GM18526 (cell line): ENCODE measurements around the gene WDFY4.

Experiments used
- POLR2A ChIP-seq: IDR thresholded peaks from 3 replicates; pipeline ENCODE4 v1.6.1; 2011; ENCODE audit not compliant: insufficient read length; ENCODE audit errors: extremely low read depth

The WDFY4 gene

DNA sequence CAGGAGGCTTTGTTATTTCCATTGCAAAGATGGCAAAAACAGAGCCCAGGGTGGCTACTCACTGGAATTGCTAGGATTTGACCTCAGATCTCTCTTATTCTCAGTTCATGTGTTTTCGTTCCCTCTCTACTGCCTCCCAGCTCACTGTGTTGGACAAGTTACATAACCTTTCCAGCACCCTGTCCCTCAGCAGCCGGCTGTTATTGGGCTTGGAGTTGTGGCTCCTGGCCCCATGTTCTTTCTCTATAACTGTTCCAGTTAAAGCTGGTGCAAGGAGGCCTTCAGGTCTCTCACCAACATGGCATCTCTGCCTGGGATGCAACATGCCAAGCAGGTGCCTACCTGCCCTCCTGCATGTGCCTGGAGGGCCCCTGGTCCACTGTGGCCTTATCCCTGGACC lies 198.2 kb downstream of the WDFY4 start:
- TF ChIP-seq POLR2A: no peak

DNA sequence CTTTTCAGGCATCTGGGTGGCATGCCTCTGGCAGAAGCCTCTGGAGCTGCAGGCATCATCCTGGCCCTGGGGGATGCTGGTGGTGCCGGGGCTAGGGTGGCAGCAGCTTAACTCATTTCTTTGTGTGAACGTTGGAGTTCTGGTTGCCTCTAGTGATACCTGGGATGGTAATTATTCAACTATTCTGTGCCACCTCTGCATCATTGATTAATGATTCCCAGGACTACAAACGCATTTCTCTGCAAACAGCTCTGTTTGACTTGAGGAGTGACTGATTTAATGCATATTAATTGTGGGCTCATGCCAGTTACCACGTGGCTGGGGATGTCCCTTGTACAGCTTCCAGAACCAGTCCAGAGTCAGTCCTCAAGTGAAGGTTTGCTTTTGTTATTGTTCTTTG lies 199.0 kb downstream of the WDFY4 start:
- no peak for TF ChIP-seq POLR2A

GRCh38 chr10:48884179-48885045 lies 199.7 kb downstream of the WDFY4 start:
- TF ChIP-seq POLR2A: no peak

DNA sequence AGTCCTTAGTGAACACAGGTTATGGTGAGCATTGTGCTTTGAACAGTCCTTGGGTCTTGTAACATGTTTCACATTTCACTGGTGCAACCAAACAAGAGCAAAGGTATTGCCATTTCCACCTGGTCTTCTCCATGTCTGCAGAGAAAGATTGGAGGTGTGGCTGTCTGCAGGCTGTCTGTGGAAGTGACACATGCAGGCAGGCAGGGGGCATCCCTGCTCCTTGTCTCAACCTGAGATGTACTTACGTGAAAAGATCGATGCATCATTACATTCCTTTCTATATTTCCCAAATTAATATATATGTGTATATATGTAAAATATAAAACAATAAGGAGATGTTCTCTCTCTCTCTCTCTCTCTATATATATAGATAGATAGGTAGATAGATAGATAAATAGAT lies 200.7 kb downstream of the WDFY4 start:
- no peak for TF ChIP-seq POLR2A

DNA sequence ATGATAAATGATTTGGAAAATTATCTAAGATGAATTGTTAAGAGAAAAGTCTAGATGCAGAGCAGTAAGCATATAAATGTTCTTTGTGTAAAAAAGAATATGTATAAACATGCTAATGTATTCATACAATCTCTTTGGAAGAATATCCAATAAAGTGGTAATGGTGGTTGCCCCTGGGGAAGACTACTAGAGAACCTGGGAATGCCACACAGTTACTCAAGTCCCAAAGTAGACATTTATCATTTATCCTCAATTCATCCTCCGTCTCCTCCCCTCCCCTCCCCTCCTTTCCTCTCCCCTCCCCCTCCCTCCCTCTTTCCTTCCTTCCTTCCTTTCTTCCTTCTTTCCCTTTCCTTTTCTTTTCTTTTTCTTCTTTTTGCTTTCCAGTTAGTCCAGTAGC lies 203.3 kb downstream of the WDFY4 start:
- no peak for TF ChIP-seq POLR2A

DNA sequence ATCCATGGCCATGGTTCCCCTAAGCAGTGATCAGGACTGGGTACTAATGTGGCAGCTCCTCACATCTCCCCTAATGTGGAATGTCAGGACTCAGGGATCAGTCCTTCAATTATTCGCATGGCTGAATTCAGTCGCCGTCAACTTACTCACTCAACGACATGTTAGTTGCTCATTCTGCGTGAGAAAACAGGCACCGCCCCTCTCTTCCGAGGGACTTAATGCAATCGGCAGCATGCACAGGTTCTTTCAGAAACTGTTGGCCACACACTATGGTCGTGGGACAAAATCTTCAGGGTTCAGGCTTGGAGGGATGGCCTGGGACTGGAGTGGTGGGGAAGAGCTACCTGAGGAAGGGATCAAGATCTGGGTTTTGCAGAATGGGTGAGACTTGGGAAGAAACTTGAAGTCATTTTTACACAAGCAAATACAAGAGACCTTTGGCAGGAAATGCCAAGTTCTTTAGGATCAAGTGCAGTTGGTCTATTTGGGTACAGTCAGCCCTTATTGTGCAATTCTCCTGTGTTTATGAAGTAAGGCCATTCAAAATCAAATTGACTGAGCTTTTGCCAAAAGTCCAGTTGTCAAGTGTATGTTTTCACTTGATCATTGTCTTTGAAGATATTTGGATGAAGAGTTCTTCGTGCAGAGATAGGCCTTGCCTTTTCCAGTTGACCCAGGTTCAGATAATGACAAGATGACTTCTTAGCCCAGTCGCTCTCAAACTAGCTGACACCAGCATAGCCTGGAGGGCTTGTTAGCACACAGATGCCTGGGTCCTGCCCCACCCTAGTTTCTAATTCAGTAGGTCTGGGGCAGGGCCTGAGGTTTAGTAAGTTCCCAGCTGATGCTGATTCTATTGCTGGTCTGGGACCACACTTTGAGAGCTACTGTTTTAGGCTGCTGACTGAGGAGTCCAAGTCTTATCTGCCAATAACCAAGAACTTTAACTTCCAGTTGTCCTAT lies 206.5 kb downstream of the WDFY4 start:
- no peak for TF ChIP-seq POLR2A

DNA sequence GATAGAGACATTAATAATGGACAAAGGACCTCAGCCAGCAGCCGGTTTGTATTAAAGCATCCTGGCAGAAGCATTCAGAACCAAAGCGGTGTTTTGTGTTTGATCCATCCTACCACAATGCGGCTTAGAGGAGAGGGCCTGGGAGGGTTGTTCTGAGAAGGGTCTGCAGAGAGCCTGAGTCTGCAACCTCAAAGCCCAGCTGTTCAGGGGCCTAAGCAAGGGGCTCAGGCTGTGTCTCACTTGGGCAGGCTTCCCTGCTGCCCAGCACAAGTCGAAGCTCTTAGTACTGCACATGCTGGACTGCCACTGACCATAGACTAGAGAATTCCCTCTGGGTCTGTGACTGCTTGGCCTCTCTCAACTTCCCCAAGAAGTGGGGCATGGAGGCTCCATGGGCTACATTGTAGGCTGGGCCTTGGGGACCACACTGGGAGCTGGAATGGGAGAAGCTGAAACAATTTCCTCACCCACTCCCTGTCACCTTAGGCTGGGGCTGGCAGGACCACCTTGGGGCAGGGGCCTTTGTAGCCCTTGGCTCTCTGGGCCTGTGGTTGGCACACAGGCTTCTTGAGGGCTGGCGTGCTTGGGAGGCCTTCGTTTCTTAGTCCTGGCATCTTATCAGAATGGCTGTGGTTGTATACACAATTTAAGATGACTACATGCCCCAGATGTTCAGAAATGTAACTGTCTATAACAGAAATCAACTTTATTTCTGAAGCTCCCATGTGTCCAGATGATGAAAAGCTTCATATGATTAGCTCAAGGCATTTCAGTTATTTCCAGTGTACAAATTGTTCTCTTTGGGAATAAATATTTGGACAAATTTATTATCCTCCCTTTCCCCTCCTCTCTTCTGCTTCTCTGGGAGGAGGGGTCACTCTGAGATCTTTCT lies 210.5 kb downstream of the WDFY4 start:
- TF ChIP-seq POLR2A: no peak

DNA sequence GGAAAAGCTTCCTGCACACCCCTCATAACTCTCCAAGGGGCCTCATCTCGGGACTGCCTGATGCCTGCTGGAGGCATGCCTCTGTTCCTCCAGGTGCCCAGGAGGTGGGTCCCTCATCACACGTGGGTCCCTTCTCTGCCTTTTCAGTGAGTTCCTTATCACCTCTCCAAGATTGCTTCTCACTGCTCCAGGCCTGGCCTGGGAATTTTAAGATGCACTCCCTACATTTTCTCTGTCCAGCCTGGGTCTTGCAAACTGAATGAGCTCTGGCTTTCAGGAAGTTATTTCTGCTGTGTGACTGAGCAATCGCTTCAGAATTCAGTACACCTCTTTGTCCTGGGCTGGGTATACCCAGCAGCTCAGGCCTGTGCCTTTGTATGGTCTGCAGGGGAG lies 211.1 kb downstream of the WDFY4 start:
- TF ChIP-seq POLR2A: no peak

- no peak for TF ChIP-seq POLR2A
Measured at GRCh38 chr10:48896756-48897440, 212.2 kb downstream of the WDFY4 start.

DNA sequence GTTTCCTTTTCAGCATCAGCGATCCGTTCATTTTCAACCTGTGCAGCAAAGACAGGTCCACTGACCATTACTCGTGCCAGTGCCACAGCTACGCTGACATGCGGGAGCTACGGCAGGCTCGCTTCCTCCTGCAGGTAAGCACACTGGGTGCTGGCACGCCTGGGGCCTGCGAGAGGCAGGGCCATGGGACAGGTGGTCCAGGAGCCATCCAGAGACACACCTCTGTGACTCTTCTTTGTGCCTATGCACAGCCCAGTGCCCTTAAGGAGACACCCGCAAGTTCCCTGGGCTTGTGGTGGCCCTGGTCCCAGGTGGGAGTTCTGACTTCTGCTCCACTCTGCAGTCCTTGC lies 212.7 kb downstream of the WDFY4 start:
- TF ChIP-seq POLR2A: no peak

DNA sequence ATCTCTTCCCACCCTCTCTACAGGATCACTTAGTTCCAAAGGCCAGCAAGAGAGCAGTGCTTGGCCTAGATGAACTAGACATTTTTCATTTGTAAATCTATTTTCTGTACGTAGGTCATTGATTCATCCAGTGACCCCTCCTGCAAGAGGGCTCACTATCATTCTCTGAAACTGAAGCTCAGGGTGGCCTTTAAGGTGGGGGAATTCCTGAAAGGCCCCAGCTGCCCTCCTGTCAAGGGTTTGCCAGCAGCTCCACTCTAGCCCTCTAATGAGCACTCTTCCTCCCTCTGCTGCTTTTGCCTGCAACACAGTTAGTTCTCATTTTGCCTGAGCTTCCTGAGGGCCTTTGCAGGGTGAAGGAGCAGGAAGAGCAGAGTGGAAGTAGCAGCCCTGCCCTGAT lies 213.8 kb downstream of the WDFY4 start:
- TF ChIP-seq POLR2A: no peak

GRCh38 chr10:48899781-48900180 lies 215.1 kb downstream of the WDFY4 start:
- TF ChIP-seq POLR2A: no peak

DNA sequence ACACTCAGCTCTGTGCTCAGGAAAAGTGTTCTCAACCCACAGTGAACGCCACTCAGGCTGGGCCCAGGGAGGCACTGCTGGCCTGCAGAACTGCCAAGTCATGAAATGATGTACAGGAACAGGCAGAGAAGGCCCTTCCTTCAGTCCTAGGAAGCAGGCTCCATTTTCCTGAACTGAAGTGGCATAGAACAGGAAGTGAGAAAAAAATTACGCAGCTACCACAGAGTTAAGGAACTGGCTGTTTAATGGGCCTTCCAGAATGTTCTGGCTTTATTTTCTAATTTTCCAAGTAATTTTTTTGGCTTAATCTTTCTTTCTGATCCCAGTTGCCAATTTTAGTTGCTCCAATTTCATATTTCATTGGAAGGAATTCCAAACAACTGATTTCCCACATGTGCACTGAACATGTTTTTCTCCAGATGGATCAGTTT lies 215.7 kb downstream of the WDFY4 start:
- TF ChIP-seq POLR2A: no peak

GRCh38 chr10:48901319-48901718 lies 216.6 kb downstream of the WDFY4 start:
- no peak for TF ChIP-seq POLR2A
